GM12878 (cell line): ENCODE measurements around the gene CLASP1. TPM values are rescaled to one million over a fixed set of nuclear protein-coding genes. Genes with fewer than 3 reads are reported as not detected.
A peak's percentile ranks its signal among the peaks of the same experiment; 100 is the strongest.

ENCODE experiments used
- ATAC-seq: fragments of 200-7000 bp; cut with Tn5 transposase; 3 replicates; pipeline ENCODE4 v1.9.1; 2020; ENCODE audit warnings: mild to moderate bottlenecking, moderate library complexity
- BruUV-seq: library from RNA; stranded (reverse); fragments of 400-500 nt; replicated peaks from 2 replicates; lab custom pipeline; 2021; lab: Mats Ljungman, UMichigan
- CTCF ChIA-PET: fragments of 300-600 bp; sonication (Branson Sonifier 250); formaldehyde crosslinking; extraction: SDS; loops from one replicate; lab custom pipeline; 2021; ENCODE audit warnings: inconsistent platforms; lab: Yijun Ruan, JAX
- POLR2A ChIA-PET: fragments of 350-600 bp; formaldehyde crosslinking; extraction: SDS; loops from one replicate; lab custom pipeline; 2021; ENCODE audit warnings: inconsistent platforms; lab: Charles Lee
- RAD21 ChIA-PET: fragments of 300-600 bp; sonication (Branson Sonifier 250); formaldehyde crosslinking; loops from one replicate; lab custom pipeline; 2023; ENCODE audit warnings: antibody characterized with exemption; ENCODE audit not compliant: unreplicated experiment; lab: Charles Lee
- SMC1A ChIA-PET: fragments of 300-600 bp; sonication (Branson Sonifier 250); formaldehyde crosslinking; loops from one replicate; lab custom pipeline; 2023; ENCODE audit not compliant: unreplicated experiment, uncharacterized antibody; lab: Charles Lee
- DNase-seq: peaks from one replicate; pipeline ENCODE4 v3.0.0-alpha.2; 2011; ENCODE audit warnings: low read depth, low spot score
- FAIRE-seq: peaks from 3 replicates; lab custom pipeline; 2011; peaks lifted over from hg19 to GRCh38; lab: Jason Lieb, UNC
- H2AFZ ChIP-seq: 2 replicates; pipeline ENCODE4 v1.6.0; 2011; ENCODE audit warnings: low read depth, low read length, control low read depth; ENCODE audit not compliant: control insufficient read depth
- H3K27ac ChIP-seq: 2 replicates; pipeline ENCODE4 v1.5.1; 2011; ENCODE audit warnings: control low read depth; ENCODE audit not compliant: control insufficient read depth, insufficient read depth
- H3K27me3 ChIP-seq, 2 experiments: replicated peaks in 1 of 2; 2 replicates each; pipeline versions ENCODE4 v1.6.0 to v1.6.1; 2011; ENCODE audit warnings: low read length in 1 of 2; ENCODE audit not compliant: control insufficient read depth in 2 of 2, insufficient read depth in 2 of 2
- H3K36me3 ChIP-seq, 2 experiments: 2 replicates each; pipeline ENCODE4 v1.5.1; 2011; ENCODE audit warnings: low read length in 1 of 2; ENCODE audit not compliant: control insufficient read depth in 2 of 2, insufficient read depth in 2 of 2
- H3K4me1 ChIP-seq: 2 replicates; pipeline ENCODE4 v1.6.1; 2011; ENCODE audit warnings: mild to moderate bottlenecking, low read length, moderate library complexity, mixed read lengths; ENCODE audit not compliant: control insufficient read depth, insufficient read depth
- H3K4me2 ChIP-seq: 2 replicates; pipeline ENCODE4 v1.6.0; 2011; ENCODE audit warnings: control low read depth; ENCODE audit not compliant: control insufficient read depth, insufficient read depth
- H3K4me3 ChIP-seq: fragments of 200-600 bp; sonication (generic); 2 replicates; pipeline ENCODE4 v1.5.1; 2016
- H3K79me2 ChIP-seq: 2 replicates; pipeline ENCODE4 v1.6.0; 2011; ENCODE audit warnings: low read length; ENCODE audit not compliant: control insufficient read depth, insufficient read depth
- H3K9ac ChIP-seq: 2 replicates; pipeline ENCODE4 v1.8.0; 2011; ENCODE audit warnings: low read length, control low read depth, mixed read lengths; ENCODE audit not compliant: control insufficient read depth, insufficient read depth
- H3K9me3 ChIP-seq: replicated peaks from 3 replicates; pipeline ENCODE4 v1.5.1; 2011; ENCODE audit warnings: mild to moderate bottlenecking, low read length; ENCODE audit not compliant: control insufficient read depth, insufficient read depth
- H4K20me1 ChIP-seq: 2 replicates; pipeline ENCODE4 v1.6.0; 2011; ENCODE audit not compliant: control insufficient read depth, insufficient read depth
- BRCA1 ChIP-seq: IDR thresholded peaks from 2 replicates; pipeline ENCODE4 v1.6.1; 2011; ENCODE audit warnings: low read depth, low read length, improper control_type of control experiment
- IRF4 ChIP-seq: IDR thresholded peaks from 2 replicates; pipeline ENCODE4 v1.6.1; 2011; ENCODE audit warnings: low read depth, low read length
- MXI1 ChIP-seq: fragments of 150-350 bp; IDR thresholded peaks from 2 replicates; pipeline ENCODE4 v1.6.1; 2011; ENCODE audit warnings: low read depth, mild to moderate bottlenecking, inconsistent platforms, low read length, improper control_type of control experiment
- RCOR1 ChIP-seq: conservative IDR thresholded peaks from 2 replicates; pipeline ENCODE4 v1.6.1; 2012; ENCODE audit warnings: low read depth, low read length, improper control_type of control experiment
- SREBF1 ChIP-seq: IDR thresholded peaks from 2 replicates; pipeline ENCODE4 v1.6.1; 2012; ENCODE audit warnings: mild to moderate bottlenecking, low read length
- TCF12 ChIP-seq: IDR thresholded peaks from 2 replicates; pipeline ENCODE4 v1.6.1; 2011; ENCODE audit warnings: low read depth, mild to moderate bottlenecking, low read length
- WRNIP1 ChIP-seq: IDR thresholded peaks from 2 replicates; pipeline ENCODE4 v1.6.1; 2011; ENCODE audit warnings: low read depth, low read length, improper control_type of control experiment, borderline replicate concordance
- ZNF24 ChIP-seq: fragments of 450-650 bp; IDR thresholded peaks from 2 replicates; pipeline ENCODE4 v1.6.1; 2017; ENCODE audit warnings: antibody characterized with exemption, mild to moderate bottlenecking
- ZNF384 ChIP-seq: IDR thresholded peaks from 2 replicates; pipeline ENCODE4 v1.6.1; 2012; ENCODE audit warnings: low read depth, mild to moderate bottlenecking, low read length, improper control_type of control experiment, borderline replicate concordance
- WGBS: methylation state at CpG from one replicate; pipeline ENCODE4 v1.1.6; 2016; ENCODE audit warnings: low lambda C conversion rate; ENCODE audit not compliant: insufficient replicate concordance, insufficient coverage; ENCODE audit errors: missing lambda C conversion rate; 5-methylcytosine and 5-hydroxymethylcytosine counted together
- in situ Hi-C: fragments of 300-500 bp; cut with MboI; formaldehyde crosslinking; loops from 9 replicates; pipeline ENCODE4 v1.14.3; 2018; ENCODE audit warnings: mixed read lengths
- intact Hi-C: fragments of 100-400 bp; cut with micrococcal nuclease; formaldehyde crosslinking; loops from one replicate; pipeline ENCODE4 v1.14.2; 2022; ENCODE audit not compliant: unreplicated experiment
- polyA plus RNA-seq, 11 experiments: library from polyadenylated mRNA; depleted of rRNA in 4 of 11; unstranded in 6 of 11; stranded (reverse) in 5 of 11; fragments of >200 nt; fragmentation: Nextera tagmentation in 4 of 11; fragmentation: Illumina TruSeq in 1 of 11; extraction: Ambion mirVana in 4 of 11; extraction: Trizol in 1 of 11; gene quantifications; 1 replicate in 1 of 11; 2 replicates in 10 of 11; pipeline versions ENCODE4 v1.2.1 to v1.2.3, GENCODE V29; 2011 to 2016; ENCODE audit warnings: inconsistent platforms in 2 of 11, missing spikeins in 2 of 11, low read depth in 1 of 11
- total RNA-seq, 4 experiments: library from RNA; depleted of rRNA in 3 of 4; stranded (reverse); fragments of >200 nt in 3 of 4; fragmentation: Illumina TruSeq in 1 of 4; extraction: Trizol in 1 of 4; gene quantifications; 2 replicates each; pipeline versions ENCODE4 v1.2.1 to v1.2.3, GENCODE V29; 2013 to 2021
- TF ChIP-seq, protein P1 (sequence below), 3 experiments: IDR thresholded peaks in 2 of 3; conservative IDR thresholded peaks in 1 of 3; 2 replicates each; pipeline ENCODE4 v1.5.1; 2011; ENCODE audit warnings: low read depth in 3 of 3, low read length in 3 of 3, mild to moderate bottlenecking in 3 of 3, control low read depth in 2 of 3, moderate library complexity in 2 of 3, inconsistent platforms in 1 of 3, mixed read lengths in 1 of 3; ENCODE audit not compliant: control insufficient read depth in 2 of 3, insufficient read depth in 1 of 3; ENCODE audit errors: extremely low read depth in 1 of 3
- TF ChIP-seq, protein P2 (sequence below): fragments of 450-650 bp; IDR thresholded peaks from 2 replicates; pipeline ENCODE4 v1.6.1; 2018; ENCODE audit warnings: mild to moderate bottlenecking, low read depth, moderate library complexity; ENCODE audit not compliant: partially characterized antibody

Gene CLASP1
- total and polyA plus RNA-seq, 10 of the 15 experiments (the other 5 are each of a cell fraction or from before 2014, with no cell fraction given) = 1.4 to 62.4 (median 32.9) TPM

DNA sequence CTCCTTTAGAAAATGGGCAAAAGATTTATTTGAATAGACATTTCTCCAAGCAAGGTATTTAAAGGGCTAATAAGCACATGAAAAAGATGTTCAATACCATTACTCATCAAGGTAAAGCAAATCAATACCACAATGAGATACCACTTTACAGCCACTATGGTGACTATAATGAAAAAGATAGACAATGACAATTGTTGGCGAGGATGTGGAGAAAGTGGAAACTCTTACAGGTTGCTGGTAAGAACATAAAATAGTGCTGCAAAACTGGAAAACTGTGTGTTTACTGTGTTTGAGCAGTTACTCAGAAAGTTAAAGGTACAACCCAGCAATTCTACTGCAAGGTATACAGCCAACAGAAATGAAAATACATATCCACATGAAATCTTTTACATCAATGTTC lies 150.5 kb downstream of the CLASP1 start:
- TSS peak; percentile 15 for BruUV-seq
- FAIRE-seq = no peak
- RAD21 ChIA-PET = no interaction called here

DNA sequence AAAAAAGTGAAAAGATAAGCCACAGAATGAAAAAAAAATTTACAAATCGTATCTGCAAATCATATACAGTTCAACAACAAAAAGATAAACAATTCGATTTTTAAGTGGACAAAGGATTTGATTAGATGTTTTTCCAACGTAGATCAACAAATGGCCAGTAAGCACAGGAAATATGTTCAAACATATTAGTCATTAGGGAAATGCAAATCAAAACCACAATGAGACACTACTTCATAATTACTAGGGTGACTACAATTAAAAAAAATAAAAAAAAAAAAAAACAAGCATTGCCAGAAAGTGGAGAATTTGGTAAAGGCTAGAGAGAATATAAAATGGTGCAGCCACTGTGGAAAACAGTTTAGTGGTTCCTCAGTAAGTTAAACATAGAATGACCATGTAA lies 156.9 kb downstream of the CLASP1 start:
- H3K9me3 ChIP-seq = no peaks in the 10 kb centered on the region
- BruUV-seq = no TSS peak
- H2AFZ ChIP-seq = no peak overlapping the region
- H4K20me1 ChIP-seq = no peaks in the 10 kb centered on the region
- H3K4me1 ChIP-seq = peaks cover 3% of the 10 kb centered on the region; the same call in 1 of the 2 replicates
- no peak overlapping the region for H3K27ac ChIP-seq
- no peak for ATAC-seq
- H3K36me3 ChIP-seq = peaks cover 0 to 6% of the 10 kb centered on the region in 2 experiments; a peak in 2 of 4 replicates
- H3K4me2 ChIP-seq = no peak overlapping the region
- H3K9ac ChIP-seq = no peak overlapping the region
- ChIA-PET POLR2A (interaction anchor here (0.6 kb wide), 1 partner anchor 61 kb away, joined by 3 read pairs; no protein-coding TSS in a partner anchor), SMC1A (no interaction called here), CTCF (interaction anchor here (0.9 kb wide), 2 partner anchors 15 to 243 kb away, joined by 3 read pairs; no protein-coding TSS in a partner anchor), RAD21 (no interaction called here)
- no peak overlapping the region for H3K4me3 ChIP-seq
- 67% methylated on average over 3 of the region's 3 CpGs for WGBS
- H3K79me2 ChIP-seq = peaks cover 10% of the 10 kb centered on the region
- no peaks in the 10 kb centered on the region for H3K27me3 ChIP-seq
- no peak for DNase-seq
- no peak for FAIRE-seq
- intact Hi-C loops (no loop called here), in situ Hi-C loops (no loop called here)
- TF ChIP-seq, protein P1, sequence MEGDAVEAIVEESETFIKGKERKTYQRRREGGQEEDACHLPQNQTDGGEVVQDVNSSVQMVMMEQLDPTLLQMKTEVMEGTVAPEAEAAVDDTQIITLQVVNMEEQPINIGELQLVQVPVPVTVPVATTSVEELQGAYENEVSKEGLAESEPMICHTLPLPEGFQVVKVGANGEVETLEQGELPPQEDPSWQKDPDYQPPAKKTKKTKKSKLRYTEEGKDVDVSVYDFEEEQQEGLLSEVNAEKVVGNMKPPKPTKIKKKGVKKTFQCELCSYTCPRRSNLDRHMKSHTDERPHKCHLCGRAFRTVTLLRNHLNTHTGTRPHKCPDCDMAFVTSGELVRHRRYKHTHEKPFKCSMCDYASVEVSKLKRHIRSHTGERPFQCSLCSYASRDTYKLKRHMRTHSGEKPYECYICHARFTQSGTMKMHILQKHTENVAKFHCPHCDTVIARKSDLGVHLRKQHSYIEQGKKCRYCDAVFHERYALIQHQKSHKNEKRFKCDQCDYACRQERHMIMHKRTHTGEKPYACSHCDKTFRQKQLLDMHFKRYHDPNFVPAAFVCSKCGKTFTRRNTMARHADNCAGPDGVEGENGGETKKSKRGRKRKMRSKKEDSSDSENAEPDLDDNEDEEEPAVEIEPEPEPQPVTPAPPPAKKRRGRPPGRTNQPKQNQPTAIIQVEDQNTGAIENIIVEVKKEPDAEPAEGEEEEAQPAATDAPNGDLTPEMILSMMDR (IDR thresholded peaks at IDR 0.05 in 2 of 3, conservative IDR thresholded peaks at IDR 0.05 in 1 of 3; ENCODE audit: control insufficient read depth in 2 of 3, extremely low read depth in 1 of 3, insufficient read depth in 1 of 3, low read depth in 3 of 3, low read length in 3 of 3) = no peak
- TF ChIP-seq MXI1 = no peak
- no peak for TF ChIP-seq ZNF384
- TF ChIP-seq TCF12 = no peak
- TF ChIP-seq ZNF24 = no peak
- no peak for TF ChIP-seq WRNIP1
- TF ChIP-seq BRCA1 = no peak
- TF ChIP-seq SREBF1 = no peak
- TF ChIP-seq IRF4 = no peak

More for the DNA sequence above, 150.5 kb downstream of the CLASP1 start:
- WGBS = 100% methylated on average over 1 of the region's 1 CpG
- Histone ChIP-seq H3K27ac (no peak overlapping the region), H4K20me1 (no peaks in the 10 kb centered on the region), H3K27me3 (no peaks in the 10 kb centered on the region), H3K9me3 (no peaks in the 10 kb centered on the region; the same call in 2 of the 3 replicates), H3K4me2 (no peak overlapping the region), H3K36me3 (peaks cover 6 to 33% of the 10 kb centered on the region in 2 experiments), H3K4me1 (no peaks in the 10 kb centered on the region), H3K79me2 (no peaks in the 10 kb centered on the region; the same call in 1 of the 2 replicates), H2AFZ (no peak overlapping the region), H3K4me3 (no peak overlapping the region), H3K9ac (no peak overlapping the region)
- CTCF ChIA-PET = no interaction called here
- TF ChIP-seq, protein P2, sequence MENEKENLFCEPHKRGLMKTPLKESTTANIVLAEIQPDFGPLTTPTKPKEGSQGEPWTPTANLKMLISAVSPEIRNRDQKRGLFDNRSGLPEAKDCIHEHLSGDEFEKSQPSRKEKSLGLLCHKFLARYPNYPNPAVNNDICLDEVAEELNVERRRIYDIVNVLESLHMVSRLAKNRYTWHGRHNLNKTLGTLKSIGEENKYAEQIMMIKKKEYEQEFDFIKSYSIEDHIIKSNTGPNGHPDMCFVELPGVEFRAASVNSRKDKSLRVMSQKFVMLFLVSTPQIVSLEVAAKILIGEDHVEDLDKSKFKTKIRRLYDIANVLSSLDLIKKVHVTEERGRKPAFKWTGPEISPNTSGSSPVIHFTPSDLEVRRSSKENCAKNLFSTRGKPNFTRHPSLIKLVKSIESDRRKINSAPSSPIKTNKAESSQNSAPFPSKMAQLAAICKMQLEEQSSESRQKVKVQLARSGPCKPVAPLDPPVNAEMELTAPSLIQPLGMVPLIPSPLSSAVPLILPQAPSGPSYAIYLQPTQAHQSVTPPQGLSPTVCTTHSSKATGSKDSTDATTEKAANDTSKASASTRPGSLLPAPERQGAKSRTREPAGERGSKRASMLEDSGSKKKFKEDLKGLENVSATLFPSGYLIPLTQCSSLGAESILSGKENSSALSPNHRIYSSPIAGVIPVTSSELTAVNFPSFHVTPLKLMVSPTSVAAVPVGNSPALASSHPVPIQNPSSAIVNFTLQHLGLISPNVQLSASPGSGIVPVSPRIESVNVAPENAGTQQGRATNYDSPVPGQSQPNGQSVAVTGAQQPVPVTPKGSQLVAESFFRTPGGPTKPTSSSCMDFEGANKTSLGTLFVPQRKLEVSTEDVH = no peak
- no peak for TF ChIP-seq RCOR1
- DNase-seq = no peak
- SMC1A ChIA-PET = no interaction called here
- in situ Hi-C loops (no loop called here), intact Hi-C loops (no loop called here)
- POLR2A ChIA-PET = no interaction called here
- ATAC-seq = no peak
